IMR-90 (cell line): Measurements from ENCODE around the gene SLC9A9. TPM values are rescaled to one million over a fixed set of nuclear protein-coding genes. Genes with fewer than 3 reads are reported as not detected.

Experiments
- ATAC-seq: fragments of 200-7000 bp; cut with Tn5 transposase; 2 replicates; pipeline ENCODE4 v1.9.1; 2020; ENCODE audit warnings: low read depth, mild to moderate bottlenecking, moderate library complexity
- BruUV-seq: library from RNA; stranded (reverse); fragments of 400-500 nt; replicated peaks from 2 replicates; lab custom pipeline; 2021; lab: Mats Ljungman, UMichigan
- CTCF ChIA-PET: fragments of 300-600 bp; formaldehyde crosslinking; extraction: SDS; loops from one replicate; lab custom pipeline; 2021; ENCODE audit warnings: antibody characterized with exemption; lab: Yijun Ruan, JAX
- POLR2A ChIA-PET: fragments of 300-600 bp; sonication (Branson Sonifier 250); formaldehyde crosslinking; loops from one replicate; lab custom pipeline; 2022; ENCODE audit warnings: antibody characterized with exemption; ENCODE audit not compliant: unreplicated experiment; lab: Charles Lee
- DNase-seq: peaks from one replicate; pipeline ENCODE4 v3.0.0; 2013
- H2AFZ ChIP-seq: replicated peaks from 2 replicates; pipeline ENCODE3; 2013; ENCODE audit warnings: low read length, mild to moderate bottlenecking; ENCODE audit not compliant: poor library complexity
- H2AK5ac ChIP-seq: 2 replicates; pipeline ENCODE4 v1.6.1; 2013; ENCODE audit warnings: low read depth, low read length, inconsistent platforms
- H2AK9ac ChIP-seq: replicated peaks from 2 replicates; pipeline ENCODE3; 2013; ENCODE audit warnings: mild to moderate bottlenecking, low read depth, low read length, moderate library complexity; ENCODE audit not compliant: poor library complexity
- H2BK120ac ChIP-seq: 2 replicates; pipeline ENCODE4 v1.6.1; 2013; ENCODE audit warnings: low read depth, low read length, inconsistent platforms
- H2BK15ac ChIP-seq: 3 replicates; pipeline ENCODE4 v1.6.1; 2013; ENCODE audit warnings: low read depth, low read length, inconsistent platforms
- H2BK20ac ChIP-seq: 2 replicates; pipeline ENCODE4 v1.6.1; 2013; ENCODE audit warnings: low read depth, mild to moderate bottlenecking, inconsistent platforms, low read length, moderate library complexity
- H2BK5ac ChIP-seq: 2 replicates; pipeline ENCODE4 v1.6.1; 2013; ENCODE audit warnings: mild to moderate bottlenecking, low read depth, low read length, inconsistent platforms; ENCODE audit not compliant: poor library complexity, severe bottlenecking
- H3K14ac ChIP-seq: replicated peaks from 2 replicates; pipeline ENCODE4 v1.6.1; 2013; ENCODE audit warnings: low read depth, low read length, inconsistent platforms
- H3K18ac ChIP-seq: 2 replicates; pipeline ENCODE4 v1.6.1; 2013; ENCODE audit warnings: low read depth, low read length, control low read depth
- H3K23ac ChIP-seq: 2 replicates; pipeline ENCODE4 v1.6.1; 2013; ENCODE audit warnings: low read depth, low read length, inconsistent platforms
- H3K27ac ChIP-seq: 2 replicates; pipeline ENCODE4 v1.5.1; 2013; ENCODE audit warnings: mild to moderate bottlenecking, control low read depth, low read length; ENCODE audit not compliant: insufficient read depth
- H3K27me3 ChIP-seq: 2 replicates; pipeline ENCODE4 v1.6.1; 2013; ENCODE audit warnings: low read length; ENCODE audit not compliant: control insufficient read depth, insufficient read depth
- H3K36me3 ChIP-seq: 2 replicates; pipeline ENCODE4 v1.6.1; 2013; ENCODE audit warnings: low read length, mixed read lengths; ENCODE audit not compliant: control insufficient read depth, insufficient read depth
- H3K4ac ChIP-seq: 2 replicates; pipeline ENCODE4 v1.6.1; 2013; ENCODE audit warnings: low read depth, low read length, inconsistent platforms
- H3K4me1 ChIP-seq: 2 replicates; pipeline ENCODE4 v1.6.1; 2013; ENCODE audit warnings: low read length, mixed read lengths; ENCODE audit not compliant: control insufficient read depth, insufficient read depth
- H3K4me2 ChIP-seq: 2 replicates; pipeline ENCODE4 v1.6.1; 2013; ENCODE audit warnings: low read depth, mild to moderate bottlenecking, control low read depth, low read length, moderate library complexity
- H3K4me3 ChIP-seq: 2 replicates; pipeline ENCODE4 v1.5.1; 2013; ENCODE audit warnings: low read depth, mild to moderate bottlenecking, control low read depth, low read length, moderate library complexity; ENCODE audit not compliant: insufficient read depth
- H3K56ac ChIP-seq: 2 replicates; pipeline ENCODE4 v1.6.1; 2013; ENCODE audit warnings: low read length, inconsistent platforms; ENCODE audit not compliant: insufficient read depth; ENCODE audit errors: extremely low read depth
- H3K79me1 ChIP-seq, 2 experiments: 2 replicates each; pipeline ENCODE4 v1.6.1; 2013; ENCODE audit warnings: low read length in 2 of 2, inconsistent platforms in 1 of 2, low read depth in 1 of 2
- H3K9ac ChIP-seq: 2 replicates; pipeline ENCODE4 v1.6.1; 2013; ENCODE audit warnings: low read depth, low read length, control low read depth
- H3K9me1 ChIP-seq: 2 replicates; pipeline ENCODE4 v1.6.1; 2013; ENCODE audit warnings: low read length, inconsistent platforms; ENCODE audit not compliant: insufficient read depth
- H3K9me3 ChIP-seq: 2 replicates; pipeline ENCODE4 v1.6.1; 2013; ENCODE audit warnings: low read length; ENCODE audit not compliant: control insufficient read depth, insufficient read depth
- H4K20me1 ChIP-seq: 2 replicates; pipeline ENCODE4 v1.6.1; 2013; ENCODE audit warnings: low read length, inconsistent platforms; ENCODE audit not compliant: insufficient read depth
- H4K5ac ChIP-seq: 2 replicates; pipeline ENCODE4 v1.6.1; 2013; ENCODE audit warnings: mild to moderate bottlenecking, low read depth, low read length, control low read depth
- H4K8ac ChIP-seq, 2 experiments: 2 replicates each; pipeline ENCODE4 v1.6.1; 2013; ENCODE audit warnings: low read depth in 2 of 2, low read length in 2 of 2, control low read depth in 1 of 2, inconsistent platforms in 1 of 2
- H4K91ac ChIP-seq: 2 replicates; pipeline ENCODE4 v1.6.1; 2013; ENCODE audit warnings: low read depth, low read length, inconsistent platforms; ENCODE audit not compliant: insufficient read depth
- BHLHE40 ChIP-seq: fragments of 150-350 bp; IDR thresholded peaks from 2 replicates; pipeline ENCODE4 v1.6.1; 2016; ENCODE audit warnings: mild to moderate bottlenecking, low read depth, low read length
- CEBPB ChIP-seq: IDR thresholded peaks from 2 replicates; pipeline ENCODE4 v1.6.1; 2012; ENCODE audit warnings: low read depth, low read length, improper control_type of control experiment
- CHD1 ChIP-seq: IDR thresholded peaks from 2 replicates; pipeline ENCODE4 v1.6.1; 2012; ENCODE audit warnings: low read depth, low read length, improper control_type of control experiment
- CTCF ChIP-seq: conservative IDR thresholded peaks from 2 replicates; pipeline ENCODE4 v1.5.1; 2012; ENCODE audit warnings: mild to moderate bottlenecking, low read depth, low read length, improper control_type of control experiment
- ELK1 ChIP-seq: fragments of 150-350 bp; IDR thresholded peaks from 2 replicates; pipeline ENCODE4 v1.6.1; 2016; ENCODE audit warnings: low read depth, mild to moderate bottlenecking, low read length, moderate library complexity, borderline replicate concordance
- FOS ChIP-seq: fragments of 150-350 bp; IDR thresholded peaks from 2 replicates; pipeline ENCODE4 v1.6.1; 2016; ENCODE audit warnings: low read depth, low read length
- MAFK ChIP-seq: IDR thresholded peaks from 2 replicates; pipeline ENCODE4 v1.6.1; 2012; ENCODE audit warnings: low read depth, low read length, improper control_type of control experiment
- MAZ ChIP-seq: IDR thresholded peaks from 2 replicates; pipeline ENCODE4 v1.6.1; 2012; ENCODE audit warnings: low read depth, mild to moderate bottlenecking, low read length, improper control_type of control experiment, moderate library complexity, borderline replicate concordance
- MXI1 ChIP-seq: IDR thresholded peaks from 2 replicates; pipeline ENCODE4 v1.6.1; 2012; ENCODE audit warnings: low read depth, mild to moderate bottlenecking, low read length, moderate library complexity, borderline replicate concordance
- NFE2L2 ChIP-seq: fragments of 150-350 bp; IDR thresholded peaks from 2 replicates; pipeline ENCODE4 v1.6.1; 2016; ENCODE audit warnings: low read depth, mild to moderate bottlenecking, low read length
- POLR2A ChIP-seq: IDR thresholded peaks from 2 replicates; pipeline ENCODE4 v1.6.1; 2012; ENCODE audit warnings: mild to moderate bottlenecking, low read depth, low read length
- RAD21 ChIP-seq: IDR thresholded peaks from 2 replicates; pipeline ENCODE4 v1.6.1; 2012; ENCODE audit warnings: low read length, improper control_type of control experiment
- RCOR1 ChIP-seq: IDR thresholded peaks from 2 replicates; pipeline ENCODE4 v1.6.1; 2012; ENCODE audit warnings: mild to moderate bottlenecking, low read length, improper control_type of control experiment; ENCODE audit not compliant: insufficient replicate concordance
- RFX5 ChIP-seq: IDR thresholded peaks from 2 replicates; pipeline ENCODE4 v1.8.0; 2012; ENCODE audit warnings: low read depth, mild to moderate bottlenecking, low read length, moderate library complexity
- SMC3 ChIP-seq: fragments of 150-350 bp; IDR thresholded peaks from 2 replicates; pipeline ENCODE4 v1.6.1; 2016; ENCODE audit warnings: low read depth, mild to moderate bottlenecking, antibody characterized with exemption, low read length, moderate library complexity
- USF2 ChIP-seq: fragments of 150-350 bp; IDR thresholded peaks from 2 replicates; pipeline ENCODE4 v1.6.1; 2017; ENCODE audit warnings: mild to moderate bottlenecking, antibody characterized with exemption, low read length, low read depth
- dilution Hi-C: fragments of 300-500 bp; cut with HindIII; formaldehyde crosslinking; loops from one replicate; pipeline ENCODE4 v1.14.3; 2018; ENCODE audit warnings: low sequenced_read_pairs; ENCODE audit not compliant: unreplicated experiment
- in situ Hi-C: fragments of 300-500 bp; cut with MboI; formaldehyde crosslinking; loops from 3 replicates; pipeline ENCODE4 v1.14.3; 2019; ENCODE audit warnings: low sequenced_read_pairs, inconsistent platforms, mixed read lengths
- intact Hi-C: fragments of 100-400 bp; cut with micrococcal nuclease; formaldehyde crosslinking; loops from 2 replicates; pipeline ENCODE4 v1.10.0; 2022
- polyA plus RNA-seq, 3 experiments: library from polyadenylated mRNA; depleted of rRNA; stranded (reverse); fragments of >200 nt; gene quantifications; 2 replicates each; pipeline ENCODE4 v1.2.3, GENCODE V29; 2012; ENCODE audit warnings: low replicate concordance in 1 of 3
- total RNA-seq: library from RNA; depleted of rRNA; stranded (reverse); fragments of >200 nt; gene quantifications from 2 replicates; pipeline ENCODE4 v1.2.3, GENCODE V29; 2012

Gene SLC9A9
- total and polyA plus RNA-seq, 2 of the 4 experiments (the other 2 are of a cell fraction), result 1.4 to 2.3 TPM

GRCh38 chr3:143506190-143506589 lies 342.1 kb downstream of the SLC9A9 start:
- Histone ChIP-seq H3K23ac (no peak overlapping the region), H3K14ac (no peak overlapping the region), H3K18ac (no peak overlapping the region), H3K36me3 (no peaks in the 10 kb centered on the region), H2BK15ac (no peak overlapping the region), H3K4me2 (no peak overlapping the region), H2AK9ac (no peak overlapping the region), H3K9me3 (no peaks in the 10 kb centered on the region), H3K9ac (no peak overlapping the region), H3K9me1 (no peaks in the 10 kb centered on the region), H3K56ac (no peak overlapping the region), H2BK20ac (no peak overlapping the region), H3K27me3 (no peaks in the 10 kb centered on the region), H2BK120ac (no peak overlapping the region), H3K4me3 (no peak overlapping the region), H4K20me1 (no peaks in the 10 kb centered on the region), H3K27ac (no peak overlapping the region), H4K5ac (no peak overlapping the region), H2AK5ac (no peak overlapping the region), H3K4ac (no peak overlapping the region), H3K79me1 (no peaks in the 10 kb centered on the region), H4K8ac (no peak overlapping the region), H2BK5ac (no peak overlapping the region), H2AFZ (no peak overlapping the region), H4K91ac (no peak overlapping the region), H3K4me1 (no peaks in the 10 kb centered on the region)
- ChIA-PET CTCF (no interaction called here), POLR2A (no interaction called here)
- in situ Hi-C loops, result no loop called here
- dilution Hi-C loops, result no loop called here
- no peak for DNase-seq
- ATAC-seq, result no peak
- TF ChIP-seq POLR2A (no peak), RAD21 (no peak), BHLHE40 (no peak), CHD1 (no peak), MXI1 (no peak), ELK1 (no peak), RCOR1 (no peak), CTCF (no peak), MAZ (no peak), USF2 (no peak), RFX5 (no peak), CEBPB (no peak), FOS (no peak), NFE2L2 (no peak), SMC3 (no peak), MAFK (no peak)
- BruUV-seq, result no TSS peak
- intact Hi-C loops, result no loop called here
